PC-9 (cell line): ENCODE results near the gene ST3GAL6.

Experiments used
- EZH2 ChIP-seq: fragments of 200-600 bp; sonication (generic); IDR thresholded peaks from 2 replicates; pipeline ENCODE4 v1.8.0; 2017; ENCODE audit warnings: antibody characterized with exemption, low read depth
- TF ChIP-seq, protein P1 (sequence below): fragments of 200-600 bp; sonication (generic); conservative IDR thresholded peaks from 2 replicates; pipeline ENCODE4 v1.6.1; 2017; ENCODE audit warnings: mixed run types, antibody characterized with exemption, mild to moderate bottlenecking, moderate library complexity

DNA sequence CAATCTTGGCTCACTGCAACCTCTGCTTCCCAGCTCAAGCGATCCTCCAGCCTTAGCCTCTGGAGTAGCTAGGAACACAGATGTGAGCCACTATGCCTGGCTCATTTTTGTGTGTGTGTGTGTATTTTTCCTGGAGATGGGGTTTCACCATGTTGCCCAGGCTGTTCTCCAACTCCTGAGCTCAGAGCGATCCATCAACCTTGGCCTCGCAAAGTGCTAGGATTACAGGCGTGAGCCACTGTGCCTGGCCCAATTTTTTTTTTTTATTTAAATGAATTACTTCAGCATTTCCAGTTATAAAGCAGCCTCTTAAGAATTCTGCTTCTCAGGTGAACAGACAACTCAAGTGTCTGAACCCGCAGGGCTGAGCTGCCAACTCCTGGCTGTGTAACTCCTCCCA is 20.1 kb upstream of the ST3GAL6 start:
- TF ChIP-seq EZH2, result no peak
- TF ChIP-seq, protein P1, sequence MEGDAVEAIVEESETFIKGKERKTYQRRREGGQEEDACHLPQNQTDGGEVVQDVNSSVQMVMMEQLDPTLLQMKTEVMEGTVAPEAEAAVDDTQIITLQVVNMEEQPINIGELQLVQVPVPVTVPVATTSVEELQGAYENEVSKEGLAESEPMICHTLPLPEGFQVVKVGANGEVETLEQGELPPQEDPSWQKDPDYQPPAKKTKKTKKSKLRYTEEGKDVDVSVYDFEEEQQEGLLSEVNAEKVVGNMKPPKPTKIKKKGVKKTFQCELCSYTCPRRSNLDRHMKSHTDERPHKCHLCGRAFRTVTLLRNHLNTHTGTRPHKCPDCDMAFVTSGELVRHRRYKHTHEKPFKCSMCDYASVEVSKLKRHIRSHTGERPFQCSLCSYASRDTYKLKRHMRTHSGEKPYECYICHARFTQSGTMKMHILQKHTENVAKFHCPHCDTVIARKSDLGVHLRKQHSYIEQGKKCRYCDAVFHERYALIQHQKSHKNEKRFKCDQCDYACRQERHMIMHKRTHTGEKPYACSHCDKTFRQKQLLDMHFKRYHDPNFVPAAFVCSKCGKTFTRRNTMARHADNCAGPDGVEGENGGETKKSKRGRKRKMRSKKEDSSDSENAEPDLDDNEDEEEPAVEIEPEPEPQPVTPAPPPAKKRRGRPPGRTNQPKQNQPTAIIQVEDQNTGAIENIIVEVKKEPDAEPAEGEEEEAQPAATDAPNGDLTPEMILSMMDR, result no peak
